H9 (cell line): Measurements from ENCODE around the gene HOOK2. TPM values are rescaled to one million over a fixed set of nuclear protein-coding genes. Genes with fewer than 3 reads are reported as not detected.

ENCODE experiments used
- DNase-seq: peaks from one replicate; pipeline ENCODE4 v3.0.0-alpha.2; 2017
- H2AFZ ChIP-seq: one replicate; pipeline ENCODE4 v1.6.1; 2013; ENCODE audit warnings: mild to moderate bottlenecking, low read length, control low read depth, moderate library complexity
- H2AK5ac ChIP-seq: 2 replicates; pipeline ENCODE4 v1.6.1; 2013; ENCODE audit warnings: low read length, control low read depth, mixed read lengths; ENCODE audit not compliant: insufficient read length
- H2BK120ac ChIP-seq: one replicate; pipeline ENCODE4 v1.6.1; 2013; ENCODE audit warnings: low read depth, mild to moderate bottlenecking, low read length, control low read depth, inconsistent platforms; ENCODE audit not compliant: poor library complexity, severe bottlenecking
- H2BK12ac ChIP-seq: 2 replicates; pipeline ENCODE4 v1.6.1; 2013; ENCODE audit warnings: low read length, control low read depth, mixed read lengths, low read depth; ENCODE audit not compliant: insufficient read length
- H2BK15ac ChIP-seq: 2 replicates; pipeline ENCODE4 v1.6.1; 2013; ENCODE audit warnings: low read depth, low read length, control low read depth
- H2BK20ac ChIP-seq: one replicate; pipeline ENCODE4 v1.6.1; 2013; ENCODE audit warnings: low read depth, mild to moderate bottlenecking, low read length, control low read depth, inconsistent platforms; ENCODE audit not compliant: poor library complexity, severe bottlenecking
- H2BK5ac ChIP-seq: 2 replicates; pipeline ENCODE4 v1.6.1; 2013; ENCODE audit warnings: low read length, control low read depth, mixed read lengths; ENCODE audit not compliant: insufficient read length
- H3K14ac ChIP-seq: 2 replicates; pipeline ENCODE4 v1.6.1; 2013; ENCODE audit warnings: low read length, control low read depth; ENCODE audit not compliant: insufficient read depth
- H3K18ac ChIP-seq: 2 replicates; pipeline ENCODE4 v1.6.1; 2013; ENCODE audit warnings: low read depth, mild to moderate bottlenecking, mixed read lengths, low read length, control low read depth; ENCODE audit not compliant: insufficient read length
- H3K23ac ChIP-seq: 2 replicates; pipeline ENCODE4 v1.6.1; 2013; ENCODE audit warnings: low read length, control low read depth, mixed read lengths, low read depth; ENCODE audit not compliant: insufficient read length
- H3K23me2 ChIP-seq: 2 replicates; pipeline ENCODE4 v1.6.1; 2013; ENCODE audit warnings: low read depth, mild to moderate bottlenecking, mixed read lengths, low read length, control low read depth; ENCODE audit not compliant: insufficient read length, poor library complexity, severe bottlenecking
- H3K27ac ChIP-seq: 2 replicates; pipeline ENCODE4 v1.5.1; 2013; ENCODE audit warnings: low read length, control low read depth, mixed read lengths, low read depth; ENCODE audit not compliant: insufficient read length
- H3K27me3 ChIP-seq: 2 replicates; pipeline ENCODE4 v1.6.1; 2013; ENCODE audit warnings: low read length, control low read depth, inconsistent platforms; ENCODE audit not compliant: insufficient read depth
- H3K4ac ChIP-seq: 2 replicates; pipeline ENCODE4 v1.6.1; 2013; ENCODE audit warnings: low read depth, mild to moderate bottlenecking, control low read depth, inconsistent platforms, low read length, moderate library complexity
- H3K4me1 ChIP-seq: 2 replicates; pipeline ENCODE4 v1.6.1; 2013; ENCODE audit warnings: low read length, control low read depth, inconsistent platforms; ENCODE audit not compliant: insufficient read depth
- H3K4me2 ChIP-seq: 2 replicates; pipeline ENCODE4 v1.6.1; 2013; ENCODE audit warnings: low read length, control low read depth, mixed read lengths; ENCODE audit not compliant: insufficient read length, insufficient read depth
- H3K56ac ChIP-seq: 2 replicates; pipeline ENCODE4 v1.6.1; 2013; ENCODE audit warnings: low read depth, mild to moderate bottlenecking, mixed read lengths, low read length, control low read depth; ENCODE audit not compliant: insufficient read length
- H3K79me1 ChIP-seq: 2 replicates; pipeline ENCODE4 v1.6.1; 2013; ENCODE audit warnings: low read depth, mild to moderate bottlenecking, moderate library complexity, low read length, control low read depth, inconsistent platforms; ENCODE audit not compliant: insufficient read depth, poor library complexity, severe bottlenecking
- H3K79me2 ChIP-seq: 2 replicates; pipeline ENCODE4 v1.6.1; 2013; ENCODE audit warnings: low read length, control low read depth, inconsistent platforms; ENCODE audit not compliant: insufficient read depth
- H3K9ac ChIP-seq: 2 replicates; pipeline ENCODE4 v1.6.1; 2013; ENCODE audit warnings: low read length, control low read depth, mixed read lengths; ENCODE audit not compliant: insufficient read length; ENCODE audit errors: extremely low read depth
- H3K9me3 ChIP-seq: one replicate; pipeline ENCODE4 v1.6.1; 2013; ENCODE audit warnings: low read depth, low read length, inconsistent platforms; ENCODE audit not compliant: control insufficient read depth
- H3T11ph ChIP-seq: one replicate; pipeline ENCODE4 v1.6.1; 2013; ENCODE audit warnings: mild to moderate bottlenecking, low read length, control low read depth, inconsistent platforms
- H4K20me1 ChIP-seq: one replicate; pipeline ENCODE4 v1.6.1; 2013; ENCODE audit not compliant: control insufficient read depth, insufficient read length, insufficient read depth
- H4K5ac ChIP-seq: 2 replicates; pipeline ENCODE4 v1.6.1; 2013; ENCODE audit warnings: low read depth, mild to moderate bottlenecking, mixed read lengths, low read length, control low read depth; ENCODE audit not compliant: insufficient read length
- H4K8ac ChIP-seq: replicated peaks from 2 replicates; pipeline ENCODE4 v1.6.1; 2013; ENCODE audit warnings: low read length, control low read depth, mixed read lengths, low read depth; ENCODE audit not compliant: insufficient read length
- H4K91ac ChIP-seq: 2 replicates; pipeline ENCODE4 v1.6.1; 2013; ENCODE audit warnings: low read depth, mild to moderate bottlenecking, moderate library complexity, mixed read lengths, low read length, control low read depth; ENCODE audit not compliant: insufficient read length
- H3K27ac Mint-ChIP-seq, 3 experiments: 2 replicates in 2 of 3; 3 replicates in 1 of 3; pipeline ENCODE4 v1.8.0; 2020 to 2021; ENCODE audit warnings: mixed read lengths in 3 of 3, mild to moderate bottlenecking in 1 of 3, moderate library complexity in 1 of 3
- H3K27me3 Mint-ChIP-seq: 2 replicates; pipeline ENCODE4 v1.8.0; 2021; ENCODE audit warnings: low read depth, mild to moderate bottlenecking, moderate library complexity, mixed read lengths
- H3K36me3 Mint-ChIP-seq, 3 experiments: 2 replicates in 2 of 3; 3 replicates in 1 of 3; pipeline ENCODE4 v1.8.0; 2020 to 2021; ENCODE audit warnings: low read depth in 3 of 3, mixed read lengths in 3 of 3; ENCODE audit not compliant: insufficient read depth in 1 of 3
- H3K4me1 Mint-ChIP-seq, 2 experiments: 2 replicates each; pipeline ENCODE4 v1.8.0; 2020; ENCODE audit warnings: mixed read lengths in 2 of 2
- H3K4me3 Mint-ChIP-seq, 2 experiments: 2 replicates in 1 of 2; 3 replicates in 1 of 2; pipeline ENCODE4 v1.8.0; 2020 to 2021; ENCODE audit warnings: mild to moderate bottlenecking in 2 of 2, mixed read lengths in 2 of 2, moderate library complexity in 1 of 2
- H3K9me3 Mint-ChIP-seq, 2 experiments: 2 replicates in 1 of 2; 3 replicates in 1 of 2; pipeline ENCODE4 v1.8.0; 2020; ENCODE audit warnings: mild to moderate bottlenecking in 2 of 2, mixed read lengths in 2 of 2, moderate library complexity in 1 of 2
- CTCF ChIP-seq: fragments of 200-600 bp; sonication (generic); conservative IDR thresholded peaks from 3 replicates; pipeline ENCODE4 v1.8.0; 2021; ENCODE audit warnings: antibody characterized with exemption, mild to moderate bottlenecking
- WGBS: extraction: QIAGEN DNeasy Blood & Tissue Kit; methylation state at CpG from one replicate; pipeline ENCODE4 v1.1.7; 2013; ENCODE audit warnings: missing lambda C conversion rate, low lambda C conversion rate, mixed read lengths; ENCODE audit not compliant: insufficient read length; ENCODE audit errors: extremely low coverage; 5-methylcytosine and 5-hydroxymethylcytosine counted together
- total RNA-seq: library from RNA; stranded (reverse); gene quantifications from 2 replicates; pipeline ENCODE4 v1.2.1, GENCODE V29; 2021

Gene HOOK2
- total RNA-seq, 1 experiment from 2014 or later, result 64.7 TPM

GRCh38 chr19:12722566-12723380, 52.6 kb downstream of the HOOK2 start:
- Mint-ChIP-seq H3K27me3 (no peaks in the 10 kb centered on the region), H3K4me1 (peaks cover 15 to 26% of the 10 kb centered on the region in 2 experiments), H3K9me3 (no peaks in the 10 kb centered on the region), H3K4me3 (peak overlapping the region; percentile 97 to 98), H3K36me3 (peaks cover 25 to 38% (median 26%) of the 10 kb centered on the region in 3 experiments; a peak in 6 of 7 replicates), H3K27ac (peak overlapping the region; percentile 93 to 99 (median 97))
- H3K9me3 ChIP-seq, result no peaks in the 10 kb centered on the region
- H3T11ph ChIP-seq, result no peak overlapping the region
- H2BK20ac ChIP-seq, result no peak overlapping the region
- peaks cover 9% of the 10 kb centered on the region for H3K79me1 ChIP-seq
- peak overlapping the region; percentile 19 for H4K5ac ChIP-seq
- H4K91ac ChIP-seq, result no peak overlapping the region
- peaks cover 26% of the 10 kb centered on the region; the same call in 1 of the 2 replicates for H3K79me2 ChIP-seq
- H3K27ac ChIP-seq, result peak overlapping the region; percentile 30
- no peak overlapping the region for H2AFZ ChIP-seq
- peak overlapping the region; percentile 87 for H3K14ac ChIP-seq
- H3K4me1 ChIP-seq, result no peaks in the 10 kb centered on the region
- H3K9ac ChIP-seq, result peak overlapping the region; percentile 97
- no peak overlapping the region for H2BK15ac ChIP-seq
- TF ChIP-seq CTCF, result no peak
- peak overlapping the region; percentile 92 for H3K18ac ChIP-seq
- peak overlapping the region; percentile 96 for H3K4me2 ChIP-seq
- no peak overlapping the region for H3K4ac ChIP-seq
- no peaks in the 10 kb centered on the region for H3K27me3 ChIP-seq
- H3K23ac ChIP-seq, result no peak overlapping the region
- peaks cover 22% of the 10 kb centered on the region for H3K23me2 ChIP-seq
- no peaks in the 10 kb centered on the region for H4K20me1 ChIP-seq
- H2AK5ac ChIP-seq, result no peak overlapping the region
- no peak overlapping the region for H2BK120ac ChIP-seq
- DNase-seq, result peak; percentile 97
- H4K8ac ChIP-seq, result no peak overlapping the region
- no peak overlapping the region for H2BK5ac ChIP-seq
- no CpG with 5 or more reads among the region's 32 CpGs for WGBS
- H2BK12ac ChIP-seq, result no peak overlapping the region
- H3K56ac ChIP-seq, result no peak overlapping the region
